Measurements from ENCODE around the gene CACNA1H.

CACNA1H gene

GRCh38 chr16:1119129-1119528 is 33.8 kb upstream of the CACNA1H start:
- no peak for DNase-seq (ENCODE audit: low spot score in 2 of 2)
- H3K27ac Mint-ChIP-seq = no peak overlapping the region
- no peaks in the 10 kb centered on the region for H3K36me3 Mint-ChIP-seq
- H3K4me1 Mint-ChIP-seq = no peaks in the 10 kb centered on the region
- no peak overlapping the region for H3K4me3 Mint-ChIP-seq
- ATAC-seq = no peak
- H3K9me3 Mint-ChIP-seq = no peaks in the 10 kb centered on the region

- ATAC-seq = no peak
- no peaks in the 10 kb centered on the region for H3K4me1 Mint-ChIP-seq
- no peaks in the 10 kb centered on the region for H3K9me3 Mint-ChIP-seq
Measured at GRCh38 chr16:1119766-1120576, 32.9 kb upstream of the CACNA1H start.

GRCh38 chr16:1120577-1120941 is 32.3 kb upstream of the CACNA1H start:
- Mint-ChIP-seq H3K4me3 (no peak overlapping the region), H3K27ac (no peak overlapping the region), H3K36me3 (no peaks in the 10 kb centered on the region), H3K4me1 (no peaks in the 10 kb centered on the region), H3K9me3 (no peaks in the 10 kb centered on the region)
- ATAC-seq (no peak), DNase-seq (ENCODE audit: low spot score in 2 of 2) (no peak)

More at GRCh38 chr16:1119766-1120576, 32.9 kb upstream of the CACNA1H start:
- Mint-ChIP-seq H3K4me3 (no peak overlapping the region), H3K36me3 (no peaks in the 10 kb centered on the region), H3K27ac (no peak overlapping the region)
- DNase-seq (ENCODE audit: low spot score in 2 of 2) = no peak

GRCh38 chr16:1121009-1121408 is 31.9 kb upstream of the CACNA1H start:
- Mint-ChIP-seq H3K36me3 (no peaks in the 10 kb centered on the region), H3K4me3 (no peak overlapping the region), H3K9me3 (no peaks in the 10 kb centered on the region), H3K27ac (no peak overlapping the region), H3K4me1 (no peaks in the 10 kb centered on the region)
- no peak for ATAC-seq
- no peak for DNase-seq (ENCODE audit: low spot score in 2 of 2)

GRCh38 chr16:1121601-1122397 is 31.1 kb upstream of the CACNA1H start:
- no peak overlapping the region for H3K27ac Mint-ChIP-seq
- no peaks in the 10 kb centered on the region for H3K9me3 Mint-ChIP-seq
- no peak for ATAC-seq
- DNase-seq (ENCODE audit: low spot score in 2 of 2) = no peak
- H3K4me3 Mint-ChIP-seq = no peak overlapping the region
- no peaks in the 10 kb centered on the region for H3K4me1 Mint-ChIP-seq
- H3K36me3 Mint-ChIP-seq = no peaks in the 10 kb centered on the region

GRCh38 chr16:1122398-1122765 is 30.5 kb upstream of the CACNA1H start:
- no peak overlapping the region for H3K27ac Mint-ChIP-seq
- no peak for DNase-seq (ENCODE audit: low spot score in 2 of 2)
- no peak for ATAC-seq

GRCh38 chr16:1123525-1124230 is 29.2 kb upstream of the CACNA1H start:
- Mint-ChIP-seq H3K27ac (no peak overlapping the region), H3K4me3 (no peak overlapping the region), H3K36me3 (no peaks in the 10 kb centered on the region), H3K4me1 (no peaks in the 10 kb centered on the region), H3K9me3 (no peaks in the 10 kb centered on the region)
- no peak for DNase-seq (ENCODE audit: low spot score in 2 of 2)
- ATAC-seq = no peak

More at GRCh38 chr16:1122398-1122765, 30.5 kb upstream of the CACNA1H start:
- H3K4me1 Mint-ChIP-seq = no peaks in the 10 kb centered on the region
- no peaks in the 10 kb centered on the region for H3K9me3 Mint-ChIP-seq
- no peaks in the 10 kb centered on the region for H3K36me3 Mint-ChIP-seq
- H3K4me3 Mint-ChIP-seq = no peak overlapping the region

- no peaks in the 10 kb centered on the region for H3K9me3 Mint-ChIP-seq
- no peak overlapping the region for H3K27ac Mint-ChIP-seq
- ATAC-seq = no peak
- H3K36me3 Mint-ChIP-seq = no peaks in the 10 kb centered on the region
- H3K4me3 Mint-ChIP-seq = no peak overlapping the region
- DNase-seq (ENCODE audit: low spot score in 2 of 2) = no peak
- H3K4me1 Mint-ChIP-seq = no peaks in the 10 kb centered on the region
Measured at GRCh38 chr16:1124291-1124690, 28.6 kb upstream of the CACNA1H start.

- Mint-ChIP-seq H3K9me3 (no peaks in the 10 kb centered on the region), H3K4me3 (no peak overlapping the region), H3K4me1 (no peaks in the 10 kb centered on the region), H3K27ac (no peak overlapping the region), H3K36me3 (no peaks in the 10 kb centered on the region)
- ATAC-seq (no peak), DNase-seq (ENCODE audit: low spot score in 2 of 2) (no peak)
Measured at GRCh38 chr16:1124795-1125194, 28.1 kb upstream of the CACNA1H start.

GRCh38 chr16:1125471-1125870 is 27.4 kb upstream of the CACNA1H start:
- H3K9me3 Mint-ChIP-seq = no peaks in the 10 kb centered on the region
- H3K27ac Mint-ChIP-seq = no peak overlapping the region
- H3K4me1 Mint-ChIP-seq = no peaks in the 10 kb centered on the region
- no peak overlapping the region for H3K4me3 Mint-ChIP-seq
- no peaks in the 10 kb centered on the region for H3K36me3 Mint-ChIP-seq
- ATAC-seq = no peak
- no peak for DNase-seq (ENCODE audit: low spot score in 2 of 2)

GRCh38 chr16:1126044-1126443 is 26.9 kb upstream of the CACNA1H start:
- no peak overlapping the region for H3K27ac Mint-ChIP-seq

GRCh38 chr16:1126586-1126985 is 26.3 kb upstream of the CACNA1H start:
- Mint-ChIP-seq H3K4me1 (no peaks in the 10 kb centered on the region), H3K36me3 (no peaks in the 10 kb centered on the region), H3K9me3 (no peaks in the 10 kb centered on the region), H3K27ac (no peak overlapping the region), H3K4me3 (no peak overlapping the region)
- ATAC-seq (no peak), DNase-seq (ENCODE audit: low spot score in 2 of 2) (no peak)

More at GRCh38 chr16:1126044-1126443, 26.9 kb upstream of the CACNA1H start:
- H3K9me3 Mint-ChIP-seq = no peaks in the 10 kb centered on the region
- H3K4me1 Mint-ChIP-seq = no peaks in the 10 kb centered on the region
- no peak overlapping the region for H3K4me3 Mint-ChIP-seq
- DNase-seq (ENCODE audit: low spot score in 2 of 2) (no peak), ATAC-seq (no peak)
- no peaks in the 10 kb centered on the region for H3K36me3 Mint-ChIP-seq

GRCh38 chr16:1127101-1127500 is 25.8 kb upstream of the CACNA1H start:
- Mint-ChIP-seq H3K36me3 (no peaks in the 10 kb centered on the region), H3K27ac (no peak overlapping the region), H3K4me3 (no peak overlapping the region), H3K4me1 (no peaks in the 10 kb centered on the region), H3K9me3 (no peaks in the 10 kb centered on the region)
- ATAC-seq (no peak), DNase-seq (ENCODE audit: low spot score in 2 of 2) (no peak)

- no peaks in the 10 kb centered on the region for H3K9me3 Mint-ChIP-seq
- ATAC-seq (no peak), DNase-seq (ENCODE audit: low spot score in 2 of 2) (no peak)
- H3K27ac Mint-ChIP-seq = no peak overlapping the region
- no peak overlapping the region for H3K4me3 Mint-ChIP-seq
- no peaks in the 10 kb centered on the region for H3K36me3 Mint-ChIP-seq
- no peaks in the 10 kb centered on the region for H3K4me1 Mint-ChIP-seq
Measured at GRCh38 chr16:1127971-1128715, 24.8 kb upstream of the CACNA1H start.
